OCI-LY3 (cell line): ENCODE measurements around the gene CALHM4.

Experiments
- CTCF ChIP-seq: fragments of 200-600, 300-600 bp; sonication (generic); IDR thresholded peaks from 2 replicates; pipeline ENCODE4 v1.5.1; 2014; ENCODE audit warnings: antibody characterized with exemption, low read length, low read depth
- EZH2phosphoT487 ChIP-seq: fragments of 200-600 bp; shearing (Covaris generic); IDR thresholded peaks from 2 replicates; pipeline ENCODE4 v1.6.1; 2018; ENCODE audit warnings: antibody characterized with exemption, mixed run types, low read depth

- no peak for TF ChIP-seq CTCF
- TF ChIP-seq EZH2phosphoT487 = no peak
Measured at GRCh38 chr6:116513224-116513875, 40.2 kb upstream of the CALHM4 start.
